GM04504 (cell line): ENCODE measurements around the gene MAPRE2.
"Not testable (repeated sequence)": the region's sequence is repeated elsewhere in the genome, so short reads cannot be mapped to it uniquely, and the experiment has no call there.

Source experiments
- DNase-seq: peaks from one replicate; pipeline ENCODE4 v3.0.0-alpha.2; 2012; ENCODE audit warnings: low read depth

MAPRE2 gene

DNA sequence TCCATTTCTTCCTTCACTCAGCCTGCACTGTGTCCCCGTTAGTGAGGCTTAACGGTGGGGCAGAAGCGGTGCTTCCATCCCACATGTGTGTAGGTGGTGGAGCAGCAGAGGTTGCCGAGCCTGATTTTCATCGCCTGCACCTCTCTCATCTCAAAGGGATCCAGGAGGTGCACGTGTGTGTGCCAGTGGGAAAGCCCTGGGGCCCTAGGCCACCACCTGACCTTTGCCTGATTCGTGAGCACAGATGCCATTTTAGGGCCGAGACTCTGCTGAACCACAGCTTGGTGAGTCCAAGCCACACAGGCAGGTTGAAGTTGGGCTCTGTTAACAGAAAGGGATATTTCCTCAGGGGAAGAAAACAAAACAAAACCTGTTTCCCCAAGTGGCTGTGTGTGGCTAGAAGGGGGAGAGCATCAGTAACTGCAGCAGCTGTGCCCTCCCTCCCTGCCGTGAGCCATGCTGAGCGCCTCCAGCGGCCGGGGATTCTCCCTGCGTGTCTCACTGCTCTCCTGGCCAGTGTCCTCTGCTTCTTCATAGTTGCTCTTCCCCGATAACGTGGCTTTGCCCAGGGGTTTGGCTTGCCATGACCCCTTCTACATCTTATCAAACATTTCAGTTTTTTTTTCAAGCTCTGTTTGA lies 81.5 kb downstream of the MAPRE2 start:
- no peak for DNase-seq

DNA sequence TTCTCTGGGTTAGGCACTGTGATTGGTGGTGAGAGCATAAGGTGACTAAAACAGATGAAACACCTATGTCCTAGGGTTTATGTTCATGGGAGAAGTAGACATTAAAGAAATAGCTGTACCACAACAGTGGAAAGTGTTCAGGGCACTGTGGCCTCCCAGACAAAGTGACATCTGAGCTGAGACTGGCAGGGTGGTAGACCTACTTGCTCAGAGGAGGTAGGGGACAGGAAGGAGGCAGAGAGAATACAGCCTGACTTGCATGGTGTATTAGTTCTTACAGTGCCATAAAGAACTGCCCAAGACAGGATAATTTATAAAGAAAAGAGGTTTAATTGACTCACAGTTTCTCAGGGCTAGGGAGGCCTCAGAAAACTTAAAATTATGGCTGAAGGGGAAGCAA lies 82.6 kb downstream of the MAPRE2 start:
- no peak for DNase-seq

DNA sequence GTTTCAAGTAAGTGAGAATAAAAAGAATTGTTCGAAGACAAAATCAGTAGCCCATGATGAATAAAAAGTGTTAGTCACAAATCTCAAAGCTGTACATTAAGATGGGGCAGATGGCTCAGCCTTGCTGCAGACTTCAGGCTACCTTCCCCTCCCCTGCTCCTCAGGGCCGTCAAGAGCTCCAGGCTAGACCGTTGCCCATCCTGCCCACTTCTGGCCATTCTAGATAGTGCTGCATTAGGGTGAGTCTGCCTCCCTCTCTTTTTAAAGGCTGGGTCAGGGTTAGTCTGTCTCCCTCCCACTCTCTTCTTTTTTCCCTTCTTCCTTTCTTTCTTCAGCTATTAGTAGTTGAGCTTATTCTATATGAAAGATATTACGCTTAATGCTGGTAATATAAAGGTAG lies 86.0 kb downstream of the MAPRE2 start:
- no peak for DNase-seq

DNA sequence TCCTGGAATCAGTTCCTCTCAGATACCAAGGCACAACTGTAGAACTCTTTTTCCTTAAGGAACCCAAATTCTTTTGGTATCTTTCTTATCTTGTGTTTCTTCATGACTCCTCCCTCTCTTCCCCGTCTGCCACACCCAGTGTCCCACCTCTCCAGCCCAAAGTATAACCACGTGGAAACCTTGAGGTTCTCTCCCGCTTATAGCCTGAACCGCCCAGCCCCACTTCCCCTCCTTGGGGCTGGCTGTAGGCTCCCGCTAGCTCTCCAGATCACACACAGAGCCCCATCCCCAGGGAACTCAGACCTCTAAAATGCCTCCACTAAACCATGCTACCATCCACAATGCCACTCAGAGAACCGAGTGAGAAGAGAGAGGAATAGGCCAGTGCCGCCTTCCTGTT lies 87.5 kb downstream of the MAPRE2 start:
- no peak for DNase-seq

DNA sequence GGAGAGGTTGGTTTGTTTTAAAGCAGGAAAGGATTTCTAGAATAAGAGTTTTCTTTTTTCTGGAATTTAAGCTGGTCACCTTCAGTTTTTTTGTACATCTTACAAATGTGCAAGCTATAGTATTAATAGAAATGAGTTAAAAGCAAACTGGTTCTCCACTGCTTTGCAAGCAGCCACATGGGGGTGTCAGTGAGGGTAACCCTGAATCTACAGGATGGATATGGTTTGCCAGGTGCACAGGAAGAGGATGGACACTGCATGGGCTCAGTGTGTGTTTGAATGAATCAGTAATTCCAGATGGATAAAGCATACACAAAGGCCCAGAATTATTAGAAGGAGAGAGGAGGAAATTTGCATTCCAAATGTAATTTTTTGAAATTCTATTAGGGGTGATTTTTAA lies 89.0 kb downstream of the MAPRE2 start:
- no peak for DNase-seq

DNA sequence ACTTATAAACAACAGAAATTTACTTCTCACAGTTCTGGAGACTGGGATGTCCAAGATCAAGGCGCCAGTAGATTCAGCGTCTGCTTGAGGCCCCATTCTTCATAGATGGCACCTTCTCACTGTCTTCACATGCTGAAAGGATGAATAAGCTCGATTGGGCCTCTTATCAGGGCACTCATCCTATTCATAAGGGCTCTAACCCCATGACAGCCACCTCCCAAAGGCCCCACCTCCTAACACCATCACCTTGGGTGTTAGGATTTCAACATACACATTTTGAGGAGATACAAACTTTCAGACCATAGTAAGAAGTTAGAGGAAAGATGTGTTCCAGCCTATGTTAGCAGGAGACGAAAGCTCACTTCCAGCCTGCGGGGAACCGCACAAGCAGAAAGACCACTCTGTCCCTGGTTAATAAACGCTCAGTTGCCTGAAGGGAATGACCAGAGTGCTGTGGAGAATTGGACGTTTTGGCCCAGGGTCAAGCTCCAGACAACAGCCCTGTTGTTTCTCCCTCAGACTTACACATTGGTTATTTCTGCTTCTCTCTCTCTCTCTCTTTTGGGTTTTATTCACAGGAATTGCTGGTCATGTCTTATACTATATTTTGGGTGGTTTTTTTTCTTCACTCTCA lies 90.3 kb downstream of the MAPRE2 start:
- DNase-seq = no peak

DNA sequence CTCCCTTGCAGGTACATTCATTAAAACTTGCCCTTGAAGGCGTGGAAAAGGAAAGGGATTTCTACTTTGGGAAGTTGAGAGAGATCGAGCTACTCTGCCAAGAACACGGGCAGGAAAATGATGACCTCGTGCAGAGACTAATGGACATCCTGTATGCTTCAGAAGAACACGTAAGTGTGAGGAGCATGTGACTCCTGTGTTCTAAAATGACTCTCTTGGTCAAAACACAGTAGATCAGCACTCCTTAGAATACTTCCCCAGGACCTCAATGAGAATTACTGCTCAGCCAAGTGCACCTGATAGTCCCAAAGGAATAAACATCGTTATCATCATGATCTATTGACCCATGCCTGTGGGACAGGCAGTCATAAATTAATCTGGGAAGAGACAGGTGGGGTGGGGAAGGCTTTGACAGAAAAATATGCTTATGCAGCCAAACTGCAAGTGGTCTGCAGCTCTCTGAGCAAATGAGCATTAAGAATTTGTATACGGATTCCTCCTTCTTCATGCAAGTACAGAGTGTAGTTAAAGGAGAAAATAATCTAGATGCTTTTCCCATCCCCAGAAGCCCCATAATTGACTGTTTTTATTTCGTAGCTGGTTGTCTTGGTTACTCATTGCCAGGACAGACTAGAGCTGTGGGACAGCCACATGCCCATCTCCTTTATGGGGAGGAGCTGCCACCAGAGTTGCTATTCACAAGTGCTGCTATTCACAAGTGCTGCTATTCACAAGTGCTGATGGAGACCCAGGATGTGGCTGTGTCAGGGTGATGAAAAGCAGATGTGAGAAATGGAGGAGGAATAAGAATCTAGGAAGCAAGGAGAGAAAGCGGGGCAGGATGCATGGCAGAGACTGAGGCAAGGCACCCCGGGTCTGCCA lies 91.0 kb downstream of the MAPRE2 start:
- DNase-seq = no peak

DNA sequence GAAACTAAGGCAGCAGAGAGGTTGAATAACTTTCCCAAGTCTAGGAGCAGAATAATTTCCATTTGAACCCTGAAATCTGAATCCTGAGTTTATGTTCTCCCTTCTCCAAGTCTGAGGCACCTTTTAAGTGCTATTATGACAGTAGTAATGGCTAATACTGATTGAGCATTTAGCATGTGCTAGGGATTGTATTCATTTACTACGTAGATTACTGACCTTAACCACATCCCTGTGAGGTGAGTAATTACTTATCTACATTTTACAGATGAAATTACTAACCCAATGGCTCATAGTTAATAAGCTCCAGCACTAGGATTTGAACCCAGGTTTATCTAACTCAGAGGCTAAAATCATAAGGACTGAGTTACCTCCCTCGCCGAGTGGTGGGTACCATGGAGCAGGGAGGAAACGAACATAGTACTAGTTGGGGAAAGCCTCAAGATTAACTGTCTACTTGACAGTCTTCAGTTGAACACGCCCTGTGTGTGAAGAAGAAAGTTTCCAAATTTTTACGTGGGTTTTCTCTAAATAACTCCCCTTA lies 93.0 kb downstream of the MAPRE2 start:
- DNase-seq = no peak

DNA sequence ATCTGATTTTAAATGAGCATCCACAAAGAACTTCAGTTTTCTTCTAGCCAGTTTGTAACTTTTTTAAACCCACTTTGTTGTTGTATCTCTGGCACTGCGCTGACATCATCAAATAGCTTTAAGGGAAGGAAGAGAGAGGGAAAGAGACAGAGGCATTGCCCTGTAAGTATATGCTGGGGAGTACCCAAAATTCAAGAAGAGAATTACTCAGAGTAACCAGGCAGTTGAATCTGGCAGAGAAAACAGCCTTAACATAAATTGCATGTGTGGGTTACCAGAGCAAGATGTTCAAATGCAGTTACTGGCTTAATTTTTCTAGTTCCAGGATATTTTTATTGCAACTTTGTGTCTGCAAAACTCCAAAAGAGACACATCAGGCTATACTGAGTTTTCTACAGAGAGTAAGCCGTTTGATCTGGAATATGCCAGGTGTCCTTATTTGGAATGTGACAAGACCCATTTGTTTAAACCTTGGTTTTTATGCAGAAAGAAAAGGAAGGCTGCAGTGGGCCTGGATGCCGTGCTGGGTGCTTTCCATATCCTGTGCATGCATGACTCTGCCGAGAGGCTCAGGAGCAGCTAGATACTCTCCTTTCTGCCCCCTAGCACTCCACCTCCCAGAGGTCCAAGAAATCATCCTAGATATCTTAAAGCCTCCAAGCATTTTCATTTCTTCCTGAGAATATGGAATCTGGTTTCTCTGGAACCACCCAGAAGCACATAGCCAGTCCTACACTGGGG lies 93.7 kb downstream of the MAPRE2 start:
- DNase-seq = no peak

DNA sequence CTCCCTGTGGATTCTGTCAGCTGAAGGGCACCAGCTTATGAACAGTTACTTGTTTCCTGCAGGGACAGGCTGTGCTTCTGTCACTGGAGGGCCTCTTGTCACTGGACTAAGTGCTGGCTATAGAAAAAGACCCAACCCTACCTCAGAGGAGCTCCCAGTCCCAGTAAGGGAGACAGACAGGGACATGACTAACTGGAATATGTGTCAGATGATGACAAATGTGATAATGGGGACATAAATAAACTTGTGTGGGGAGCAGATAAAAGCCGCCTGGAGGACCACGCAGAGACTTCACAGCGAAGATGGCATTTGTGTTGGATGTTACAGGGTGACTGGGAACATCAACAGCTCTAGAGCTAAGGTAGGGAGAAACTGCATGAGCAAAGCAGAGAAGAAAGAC lies 95.0 kb downstream of the MAPRE2 start:
- DNase-seq = no peak

DNA sequence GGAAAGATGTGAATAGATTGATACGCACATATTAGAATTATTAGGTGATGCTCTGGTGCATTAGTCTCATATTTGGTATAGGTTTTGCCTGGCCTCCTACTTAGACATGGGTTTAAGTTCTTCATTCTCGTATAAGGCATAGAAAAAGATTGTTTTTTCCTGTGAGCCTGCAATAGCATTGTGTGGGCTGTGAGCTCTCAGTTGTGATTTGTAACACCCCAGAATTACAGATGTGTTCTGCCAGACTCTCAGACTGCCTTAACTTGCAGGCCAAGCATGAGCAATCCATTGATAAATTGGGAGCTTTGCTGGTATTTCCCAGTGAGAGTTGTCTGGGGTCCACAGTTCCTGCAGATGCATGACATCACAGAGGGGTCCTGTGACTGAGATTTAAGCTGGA lies 95.7 kb downstream of the MAPRE2 start:
- no peak for DNase-seq

DNA sequence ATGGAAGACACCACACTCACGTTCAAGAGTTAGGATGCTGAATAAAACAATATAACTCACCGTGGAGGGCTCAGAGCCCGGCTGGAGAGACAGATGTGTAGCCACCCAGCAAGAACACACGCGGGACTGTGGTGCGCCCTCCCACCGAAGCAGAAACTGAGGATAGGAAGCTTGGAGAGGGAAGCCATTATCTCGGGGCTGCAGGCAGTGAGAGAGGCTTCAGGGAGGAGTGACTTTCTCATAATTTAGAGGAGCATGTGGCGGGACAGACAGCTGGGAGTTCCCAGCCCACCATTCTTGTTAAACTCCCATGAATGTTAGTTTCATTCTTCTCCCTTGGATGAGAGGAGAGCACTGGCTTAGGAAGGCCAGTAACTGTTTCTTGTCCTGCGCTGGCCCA lies 96.4 kb downstream of the MAPRE2 start:
- DNase-seq = no peak

DNA sequence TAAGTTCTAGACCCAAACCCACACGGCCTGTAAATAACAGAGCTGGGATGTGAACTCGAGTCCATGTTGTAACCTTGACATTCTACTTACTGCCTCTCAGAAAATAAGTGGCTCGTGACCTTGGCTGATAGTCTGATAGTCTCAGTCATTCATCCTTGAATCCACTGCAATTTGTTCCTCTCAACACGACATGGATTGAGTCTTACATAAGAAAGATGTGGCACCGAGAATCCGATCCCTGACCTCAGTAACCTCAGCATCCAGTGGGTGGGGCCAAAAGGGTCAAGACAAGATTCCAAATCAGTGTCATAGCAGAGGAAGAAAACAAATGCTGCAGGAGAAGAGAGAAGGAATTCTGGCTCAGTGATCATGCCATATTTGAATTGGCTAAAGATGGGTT lies 97.6 kb downstream of the MAPRE2 start:
- no peak for DNase-seq

DNA sequence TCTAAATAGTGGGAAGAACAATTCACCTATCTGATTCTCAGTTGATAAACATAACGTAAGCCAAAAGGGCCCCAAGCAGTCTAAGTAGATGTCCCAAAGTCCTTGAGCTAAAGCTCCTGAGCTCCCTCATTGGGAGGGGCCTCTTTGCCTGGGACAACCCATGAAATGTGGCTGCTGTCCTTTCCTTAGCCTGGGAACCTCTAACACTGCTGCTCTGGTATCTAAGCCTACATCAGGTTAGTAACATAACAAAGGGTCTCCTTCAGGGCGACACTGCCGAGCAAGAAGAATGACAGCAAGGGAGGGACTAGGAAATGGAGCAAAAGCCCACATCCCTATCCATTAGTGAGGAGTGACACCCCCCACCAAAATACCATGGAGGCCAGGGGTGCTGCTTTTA lies 98.3 kb downstream of the MAPRE2 start:
- no peak for DNase-seq

DNA sequence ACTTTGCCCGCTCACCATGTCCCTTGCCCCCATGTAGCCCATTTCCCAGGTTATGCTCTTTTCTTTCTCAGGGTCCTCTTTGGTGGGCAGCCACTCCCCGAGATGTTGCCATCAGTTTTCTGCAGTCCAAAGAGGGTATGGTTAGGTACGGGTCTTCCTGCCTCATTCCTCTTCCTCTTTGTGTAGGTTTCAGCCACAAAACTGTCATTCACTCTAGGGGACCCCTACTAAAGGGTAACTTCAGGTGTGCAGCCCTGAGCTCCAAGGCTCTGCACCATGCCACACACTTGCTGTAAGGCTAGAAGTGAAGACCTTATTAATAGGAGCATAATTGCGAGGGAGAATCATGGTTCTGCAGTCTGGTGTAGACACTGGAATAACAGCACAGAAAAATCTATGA lies 99.9 kb downstream of the MAPRE2 start:
- DNase-seq = no peak

DNA sequence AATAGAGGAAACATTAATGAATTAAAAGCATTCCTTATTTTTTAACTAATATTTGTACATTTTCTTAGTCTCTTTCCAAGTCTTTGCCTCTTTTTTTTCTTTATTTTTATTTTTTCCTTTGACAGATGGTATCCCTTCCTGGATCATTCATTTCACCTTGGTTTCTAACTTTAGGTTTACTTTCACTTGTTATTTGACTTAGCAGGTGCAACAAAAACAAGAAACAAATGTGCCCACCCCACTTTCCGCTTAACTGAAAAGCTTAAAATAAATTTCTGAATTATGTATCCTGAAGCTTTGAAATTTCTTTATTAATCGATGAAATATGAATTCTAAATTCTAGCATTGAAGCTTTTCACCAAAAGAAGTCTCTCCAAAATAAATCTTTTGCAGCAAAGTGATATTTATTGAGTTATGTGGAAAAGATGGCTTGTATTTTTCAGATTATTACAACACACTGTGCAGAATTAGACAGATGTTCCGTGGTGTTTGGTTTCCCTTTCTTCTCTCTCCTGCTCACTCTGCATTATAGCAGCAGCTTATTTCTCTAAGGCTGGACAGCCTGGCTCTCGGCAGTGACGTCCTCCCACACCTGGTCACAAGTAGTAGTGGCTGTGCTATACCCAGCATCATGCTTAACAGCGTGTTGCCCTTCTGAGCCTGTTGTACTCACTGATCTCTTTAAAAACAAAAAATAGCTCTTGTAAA lies 100.5 kb downstream of the MAPRE2 start:
- no peak for DNase-seq

DNA sequence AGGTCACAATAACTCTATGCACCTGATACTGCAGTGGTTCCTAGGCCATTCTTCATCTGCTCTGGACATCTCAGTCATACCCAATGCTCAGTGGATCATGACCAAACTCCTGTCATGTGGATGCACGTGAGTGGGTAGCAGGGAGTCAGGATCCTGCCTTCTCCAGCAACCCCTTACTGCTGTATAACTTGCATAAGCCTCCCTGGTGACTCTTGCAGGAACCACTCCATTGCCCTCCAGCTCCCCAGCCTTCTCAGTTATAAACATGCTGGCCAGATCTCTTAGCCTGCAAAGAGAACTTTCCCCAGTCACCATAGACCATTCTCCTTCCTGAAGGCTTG lies 101.0 kb downstream of the MAPRE2 start:
- DNase-seq = no peak

DNA sequence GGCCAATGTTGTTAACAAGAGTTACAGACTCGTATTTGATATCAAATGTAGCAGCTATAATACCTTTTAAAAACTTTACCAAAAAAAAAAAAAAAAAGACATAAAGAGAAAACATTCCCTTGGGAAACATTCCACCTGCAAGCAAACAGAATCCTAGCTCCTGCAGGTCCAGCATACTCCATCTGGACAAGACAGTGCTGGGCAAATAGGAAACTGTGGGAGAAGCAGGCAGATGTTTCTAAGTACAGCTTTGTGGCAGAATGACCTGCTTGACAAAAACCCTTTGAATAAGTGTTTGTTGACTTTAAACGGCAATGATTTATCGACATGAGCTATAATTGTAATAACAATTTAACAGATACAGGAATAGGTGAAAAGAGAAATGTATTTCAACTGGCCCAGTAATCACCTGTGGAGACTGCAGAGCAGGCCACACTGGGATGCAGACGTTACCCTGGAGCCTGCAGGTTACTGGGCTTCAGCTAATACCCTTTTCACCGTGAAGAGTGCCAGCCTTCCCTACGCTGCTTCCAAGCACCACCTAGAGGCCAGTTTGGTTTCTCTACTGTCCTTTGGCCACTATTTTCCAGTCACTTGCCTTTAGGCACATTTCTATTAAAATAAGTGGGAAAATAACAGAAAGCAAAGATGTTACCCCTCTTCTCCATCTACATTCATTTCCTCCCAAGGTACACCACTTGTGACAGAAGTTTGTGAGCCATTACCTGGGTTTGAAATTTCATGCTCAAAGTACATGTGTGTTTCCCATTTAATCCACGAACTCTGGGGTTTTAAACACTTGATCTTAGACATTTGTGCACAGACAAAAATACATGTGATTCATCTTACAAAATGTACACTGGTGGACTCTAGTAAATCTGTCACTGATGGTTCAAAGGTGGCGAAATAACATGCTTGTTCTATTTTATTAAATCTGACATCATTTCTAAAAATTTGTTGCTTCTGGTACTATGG lies 102.7 kb downstream of the MAPRE2 start:
- peak; percentile 19 for DNase-seq

DNA sequence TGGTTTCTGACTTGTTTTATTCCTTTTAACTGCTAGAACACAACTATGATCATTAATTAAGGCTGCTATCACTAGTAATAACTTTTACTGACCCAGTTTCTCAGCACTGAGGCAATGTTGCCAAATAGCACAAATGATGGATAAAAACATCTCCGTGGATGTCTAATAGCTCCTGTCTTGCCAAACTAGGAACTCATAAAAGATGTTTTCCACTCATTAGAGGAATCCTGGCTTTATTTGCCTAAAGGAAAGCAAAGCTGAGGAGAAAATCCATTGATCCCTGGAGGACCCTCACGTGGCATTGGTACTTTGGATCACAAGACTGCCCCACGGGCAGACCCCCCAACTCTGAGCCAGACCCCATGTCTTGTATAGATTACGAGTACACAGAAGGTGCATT lies 103.5 kb downstream of the MAPRE2 start:
- no peak for DNase-seq

DNA sequence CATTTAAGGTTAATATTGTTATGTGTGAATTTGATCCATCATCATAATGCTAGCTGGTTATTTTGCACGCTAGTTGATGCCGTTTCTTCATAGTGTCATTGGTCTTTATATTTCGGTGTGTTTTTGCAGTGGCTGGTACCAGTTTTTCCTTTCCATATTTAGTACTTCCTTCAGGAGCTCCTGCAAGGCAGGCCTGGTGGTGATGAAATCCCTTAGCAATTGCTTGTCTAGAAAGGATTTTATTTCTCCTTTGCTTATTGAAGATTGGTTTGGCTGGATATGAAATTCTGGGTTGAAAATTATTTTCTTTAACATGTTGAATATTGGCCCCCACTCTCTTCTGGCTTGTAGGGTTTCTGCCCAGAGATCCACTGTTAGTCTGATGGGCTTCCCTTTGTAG lies 109.0 kb downstream of the MAPRE2 start:
- not testable (repeated sequence) for DNase-seq
